ENCODE data around the gene ZCCHC9. TPM values are rescaled to one million over a fixed set of nuclear protein-coding genes. Genes with fewer than 3 reads are reported as not detected.

Gene ZCCHC9
- total RNA-seq, 1 experiment from 2014 or later = 16.5 TPM

DNA sequence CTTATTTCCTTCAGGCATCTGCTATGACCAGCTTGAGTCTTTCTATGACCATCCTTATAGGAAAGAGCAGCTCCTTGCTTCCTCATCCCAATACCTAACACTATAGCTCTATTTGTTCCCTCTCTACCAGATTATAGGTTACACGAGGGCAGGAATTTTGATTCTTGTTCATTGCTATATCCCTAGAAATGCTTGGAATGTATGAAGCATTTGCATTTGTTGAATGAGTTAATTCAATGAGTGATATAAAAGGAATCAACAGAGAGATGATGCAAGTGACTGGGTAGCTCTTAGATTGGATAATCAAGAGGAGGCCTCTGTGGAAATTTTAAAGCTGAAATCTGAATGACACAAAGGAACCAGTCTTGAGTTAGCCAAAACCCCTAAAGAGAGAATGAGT lies 13.9 kb downstream of the ZCCHC9 start:
- intact Hi-C loops (cut with micrococcal nuclease; ENCODE audit: unreplicated experiment) = no loop called here
- peak; percentile 24 for DNase-seq (ENCODE audit: low spot score)
- Histone ChIP-seq H3K36me3 (ENCODE audit: insufficient read depth, low read length, poor library complexity, severe bottlenecking) (no peaks in the 10 kb centered on the region), H3K27ac (ENCODE audit: low read depth, low read length, poor library complexity, severe bottlenecking) (no peak overlapping the region), H3K9me3 (ENCODE audit: low read depth, low read length, poor library complexity, severe bottlenecking) (no peaks in the 10 kb centered on the region), H3K4me3 (ENCODE audit: low read depth, low read length, poor library complexity, severe bottlenecking) (no peak overlapping the region), H3K27me3 (replicated peaks; ENCODE audit: insufficient read depth, low read depth, low read length, poor library complexity) (no peaks in the 10 kb centered on the region), H3K4me1 (ENCODE audit: insufficient read depth, low read length, poor library complexity, severe bottlenecking) (no peaks in the 10 kb centered on the region)
- ChIA-PET POLR2A (ENCODE audit: low non-redundant PET) (no interaction called here), CTCF (no interaction called here)
- no TSS peak for BruUV-seq (replicated peaks)
- no peak for TF ChIP-seq EZH2 (IDR thresholded peaks at IDR 0.05; ENCODE audit: borderline replicate concordance, low read depth, low read length, poor library complexity, severe bottlenecking)
- TF ChIP-seq, protein P1, sequence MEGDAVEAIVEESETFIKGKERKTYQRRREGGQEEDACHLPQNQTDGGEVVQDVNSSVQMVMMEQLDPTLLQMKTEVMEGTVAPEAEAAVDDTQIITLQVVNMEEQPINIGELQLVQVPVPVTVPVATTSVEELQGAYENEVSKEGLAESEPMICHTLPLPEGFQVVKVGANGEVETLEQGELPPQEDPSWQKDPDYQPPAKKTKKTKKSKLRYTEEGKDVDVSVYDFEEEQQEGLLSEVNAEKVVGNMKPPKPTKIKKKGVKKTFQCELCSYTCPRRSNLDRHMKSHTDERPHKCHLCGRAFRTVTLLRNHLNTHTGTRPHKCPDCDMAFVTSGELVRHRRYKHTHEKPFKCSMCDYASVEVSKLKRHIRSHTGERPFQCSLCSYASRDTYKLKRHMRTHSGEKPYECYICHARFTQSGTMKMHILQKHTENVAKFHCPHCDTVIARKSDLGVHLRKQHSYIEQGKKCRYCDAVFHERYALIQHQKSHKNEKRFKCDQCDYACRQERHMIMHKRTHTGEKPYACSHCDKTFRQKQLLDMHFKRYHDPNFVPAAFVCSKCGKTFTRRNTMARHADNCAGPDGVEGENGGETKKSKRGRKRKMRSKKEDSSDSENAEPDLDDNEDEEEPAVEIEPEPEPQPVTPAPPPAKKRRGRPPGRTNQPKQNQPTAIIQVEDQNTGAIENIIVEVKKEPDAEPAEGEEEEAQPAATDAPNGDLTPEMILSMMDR (conservative IDR thresholded peaks at IDR 0.05; ENCODE audit: low read depth, low read length) = no peak

DNA sequence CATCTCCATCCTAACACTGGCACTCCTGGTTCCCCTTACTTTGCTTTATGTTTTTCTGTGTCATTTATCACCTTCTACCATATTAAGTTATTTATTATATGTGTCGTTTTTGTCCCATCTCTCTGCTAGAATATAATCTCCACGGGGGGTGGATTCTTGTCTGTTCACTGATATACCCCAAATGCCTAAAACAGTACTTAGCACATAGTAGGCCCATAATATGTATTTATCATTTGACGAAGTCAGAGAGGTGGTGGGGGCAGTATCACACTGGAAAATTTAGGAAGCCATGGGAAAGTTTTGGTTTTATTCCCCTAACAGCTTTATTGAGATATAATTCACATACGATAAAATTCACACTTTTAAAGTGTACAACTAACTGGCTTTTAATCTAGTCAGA lies 14.4 kb downstream of the ZCCHC9 start:
- ChIA-PET POLR2A (ENCODE audit: low non-redundant PET) (no interaction called here), CTCF (no interaction called here)
- intact Hi-C loops (cut with micrococcal nuclease; ENCODE audit: unreplicated experiment) = no loop called here
- Histone ChIP-seq H3K4me3 (ENCODE audit: low read depth, low read length, poor library complexity, severe bottlenecking) (no peak overlapping the region), H3K4me1 (ENCODE audit: insufficient read depth, low read length, poor library complexity, severe bottlenecking) (no peaks in the 10 kb centered on the region), H3K36me3 (ENCODE audit: insufficient read depth, low read length, poor library complexity, severe bottlenecking) (no peaks in the 10 kb centered on the region), H3K27ac (ENCODE audit: low read depth, low read length, poor library complexity, severe bottlenecking) (no peak overlapping the region), H3K27me3 (replicated peaks; ENCODE audit: insufficient read depth, low read depth, low read length, poor library complexity) (no peaks in the 10 kb centered on the region), H3K9me3 (ENCODE audit: low read depth, low read length, poor library complexity, severe bottlenecking) (no peaks in the 10 kb centered on the region)
- no TSS peak for BruUV-seq (replicated peaks)
- DNase-seq (ENCODE audit: low spot score) = no peak
- no peak for TF ChIP-seq EZH2 (IDR thresholded peaks at IDR 0.05; ENCODE audit: borderline replicate concordance, low read depth, low read length, poor library complexity, severe bottlenecking)
- TF ChIP-seq, protein P1 (conservative IDR thresholded peaks at IDR 0.05; ENCODE audit: low read depth, low read length) = no peak

DNA sequence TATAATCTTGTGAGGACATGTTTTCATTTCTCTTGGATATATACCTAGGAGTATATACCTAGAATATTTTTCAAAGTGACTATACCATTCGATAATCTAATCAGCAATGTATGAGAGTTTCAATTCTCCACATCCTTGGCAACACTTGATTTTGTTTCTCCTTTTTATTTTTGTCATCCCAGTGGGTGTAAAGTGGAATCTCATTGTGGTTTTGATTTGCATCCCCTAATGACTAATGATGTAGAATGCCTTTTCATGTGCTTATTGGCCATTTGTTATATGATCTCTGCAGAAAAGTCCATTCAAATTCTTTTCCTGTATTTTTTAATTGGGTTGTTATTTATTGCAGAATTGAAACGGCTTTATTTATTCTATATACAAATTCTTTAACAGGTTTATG lies 15.2 kb downstream of the ZCCHC9 start:
- H3K9me3 ChIP-seq (ENCODE audit: low read depth, low read length, poor library complexity, severe bottlenecking) = no peaks in the 10 kb centered on the region
- H3K27me3 ChIP-seq (replicated peaks; ENCODE audit: insufficient read depth, low read depth, low read length, poor library complexity) = no peaks in the 10 kb centered on the region
- no peaks in the 10 kb centered on the region for H3K4me1 ChIP-seq (ENCODE audit: insufficient read depth, low read length, poor library complexity, severe bottlenecking)
- no peak for DNase-seq (ENCODE audit: low spot score)
- H3K36me3 ChIP-seq (ENCODE audit: insufficient read depth, low read length, poor library complexity, severe bottlenecking) = no peaks in the 10 kb centered on the region
- ChIA-PET CTCF (no interaction called here), POLR2A (ENCODE audit: low non-redundant PET) (no interaction called here)
- TF ChIP-seq EZH2 (IDR thresholded peaks at IDR 0.05; ENCODE audit: borderline replicate concordance, low read depth, low read length, poor library complexity, severe bottlenecking) = no peak
- TF ChIP-seq, protein P1 (conservative IDR thresholded peaks at IDR 0.05; ENCODE audit: low read depth, low read length) = no peak
- no peak overlapping the region for H3K4me3 ChIP-seq (ENCODE audit: low read depth, low read length, poor library complexity, severe bottlenecking)
- no TSS peak for BruUV-seq (replicated peaks)
- intact Hi-C loops (cut with micrococcal nuclease; ENCODE audit: unreplicated experiment) = no loop called here
- no peak overlapping the region for H3K27ac ChIP-seq (ENCODE audit: low read depth, low read length, poor library complexity, severe bottlenecking)
